K562 (cell line): Measurements from ENCODE around the gene SLC8A1. TPM values are rescaled to one million over a fixed set of nuclear protein-coding genes. Genes with fewer than 3 reads are reported as not detected.

Source experiments
- ATAC-seq: fragments of 200-7000 bp; cut with Tn5 transposase; 3 replicates; pipeline ENCODE4 v1.9.1; 2020; ENCODE audit warnings: moderate library complexity
- BruUV-seq: library from RNA; stranded (reverse); fragments of 400-500 nt; replicated peaks from 2 replicates; lab custom pipeline; 2021; lab: Mats Ljungman, UMichigan
- CTCF ChIA-PET: fragments of 300-600 bp; formaldehyde crosslinking; extraction: SDS; loops from one replicate; lab custom pipeline; 2021; ENCODE audit warnings: low intra/inter-chr PET ratio; lab: Yijun Ruan, JAX
- POLR2A ChIA-PET: fragments of 300-600, 350-650 bp; sonication (Branson Sonifier 250); formaldehyde crosslinking; extraction: SDS; loops from one replicate; lab custom pipeline; 2021; ENCODE audit warnings: antibody characterized with exemption, inconsistent platforms; lab: Yijun Ruan, JAX
- DNase-seq, 4 experiments: peaks; one replicate each; pipeline versions ENCODE4 v3.0.0 to v3.0.0-alpha.2; 2011 to 2018; ENCODE audit warnings: low spot score in 3 of 4, mixed read lengths in 3 of 4; ENCODE audit errors: extremely low read depth in 1 of 4
- FAIRE-seq: peaks from 2 replicates; lab custom pipeline; 2011; peaks lifted over from hg19 to GRCh38; lab: Jason Lieb, UNC
- H2AFZ ChIP-seq: 2 replicates; pipeline ENCODE4 v1.6.0; 2011; ENCODE audit warnings: low read depth, low read length, control low read depth, inconsistent platforms
- H3K27ac ChIP-seq: fragments of 200-600 bp; 3 replicates; pipeline ENCODE4 v1.8.0; 2011; ENCODE audit warnings: low read depth, mild to moderate bottlenecking, control low read depth, inconsistent platforms, low read length, moderate library complexity, mixed read lengths; ENCODE audit errors: extremely low read depth
- H3K27me3 ChIP-seq, 2 experiments: fragments of 300-600 bp in 1 of 2; 2 replicates in 1 of 2; 3 replicates in 1 of 2; pipeline versions ENCODE4 v1.6.0 to v1.8.0; 2011; ENCODE audit warnings: inconsistent platforms in 2 of 2, low read length in 2 of 2, mild to moderate bottlenecking in 1 of 2, mixed read lengths in 1 of 2, moderate library complexity in 1 of 2; ENCODE audit not compliant: control insufficient read depth in 2 of 2, insufficient read depth in 2 of 2
- H3K36me3 ChIP-seq: fragments of 300-600 bp; 3 replicates; pipeline ENCODE4 v1.8.0; 2011; ENCODE audit warnings: mild to moderate bottlenecking, low read length, inconsistent platforms; ENCODE audit not compliant: control insufficient read depth, insufficient read depth
- H3K4me1 ChIP-seq, 2 experiments: fragments of 200-600 bp in 1 of 2; replicated peaks in 1 of 2; 2 replicates in 1 of 2; 3 replicates in 1 of 2; pipeline versions ENCODE4 v1.5.1 to v1.8.0; 2011; ENCODE audit warnings: inconsistent platforms in 2 of 2, low read length in 2 of 2, mild to moderate bottlenecking in 1 of 2, mixed read lengths in 1 of 2, moderate library complexity in 1 of 2; ENCODE audit not compliant: control insufficient read depth in 2 of 2, insufficient read depth in 2 of 2
- H3K4me2 ChIP-seq: 2 replicates; pipeline ENCODE4 v1.6.1; 2011; ENCODE audit warnings: low read length, control low read depth, inconsistent platforms, mixed read lengths; ENCODE audit not compliant: insufficient read depth
- H3K4me3 ChIP-seq: fragments of 200-600 bp; sonication (generic), shearing (Covaris generic); 2 replicates; pipeline ENCODE4 v1.5.1; 2016; ENCODE audit warnings: control low read depth, inconsistent platforms
- H3K79me2 ChIP-seq: fragments of 200-600 bp; 3 replicates; pipeline ENCODE4 v1.8.0; 2011; ENCODE audit warnings: low read length, inconsistent platforms; ENCODE audit not compliant: control insufficient read depth, insufficient read depth
- H3K9ac ChIP-seq, 2 experiments: 2 replicates each; pipeline versions ENCODE4 v1.6.0 to v1.6.1; 2011; ENCODE audit warnings: low read depth in 2 of 2, low read length in 2 of 2, control low read depth in 1 of 2, inconsistent platforms in 1 of 2, mild to moderate bottlenecking in 1 of 2, mixed read lengths in 1 of 2; ENCODE audit not compliant: insufficient read depth in 1 of 2
- H3K9me1 ChIP-seq: one replicate; pipeline ENCODE4 v1.6.0; 2011; ENCODE audit warnings: inconsistent platforms, mild to moderate bottlenecking, low read length, moderate library complexity; ENCODE audit not compliant: control insufficient read depth, insufficient read depth
- H3K9me3 ChIP-seq: replicated peaks from 2 replicates; pipeline ENCODE4 v1.5.1; 2011; ENCODE audit warnings: low read depth, low read length, inconsistent platforms; ENCODE audit not compliant: control insufficient read depth, insufficient read depth
- H4K20me1 ChIP-seq: replicated peaks from 2 replicates; pipeline ENCODE4 v1.6.1; 2011; ENCODE audit warnings: low read length, inconsistent platforms, mixed read lengths; ENCODE audit not compliant: control insufficient read depth, insufficient read depth
- ETV5 ChIP-seq: sonication (generic); formaldehyde crosslinking; IDR thresholded peaks from 2 replicates; pipeline ENCODE4 v1.4.0; 2020; ENCODE audit warnings: low read depth, mild to moderate bottlenecking, missing genetic modification reagents
- KLF6 ChIP-seq: fragments of 250-450 bp; sonication (Bioruptor Pico); IDR thresholded peaks from 2 replicates; pipeline ENCODE4 v1.4.0; 2020; ENCODE audit warnings: mild to moderate bottlenecking, moderate library complexity, borderline replicate concordance
- RBM22 ChIP-seq: fragments of 200-400 bp; formaldehyde crosslinking; IDR thresholded peaks from 2 replicates; pipeline ENCODE4 v1.6.1; 2018; ENCODE audit warnings: low read length, low read depth; ENCODE audit not compliant: poor library complexity, severe bottlenecking
- ZNF143 ChIP-seq: sonication (generic); formaldehyde crosslinking; IDR thresholded peaks from 2 replicates; pipeline ENCODE4 v1.9.0; 2022; ENCODE audit warnings: mild to moderate bottlenecking, missing genetic modification reagents
- WGBS: fragments of 100-300 bp; shearing (Covaris generic); methylation state at CpG from one replicate; pipeline ENCODE4 v1.1.6; 2016; ENCODE audit warnings: low coverage, mixed read lengths; ENCODE audit not compliant: insufficient coverage; ENCODE audit errors: missing lambda C conversion rate; 5-methylcytosine and 5-hydroxymethylcytosine counted together
- in situ Hi-C: fragments of 300-500 bp; cut with MboI; formaldehyde crosslinking; loops from 4 replicates; pipeline ENCODE4 v1.15.0; 2018; ENCODE audit warnings: inconsistent platforms, mixed read lengths
- intact Hi-C: fragments of 100-400 bp; cut with micrococcal nuclease; formaldehyde crosslinking; loops from 2 replicates; pipeline ENCODE4 v1.14.2; 2022
- polyA plus RNA-seq, 8 experiments: library from polyadenylated mRNA; depleted of rRNA in 4 of 8; stranded (reverse) in 5 of 8; unstranded in 3 of 8; fragments of >200 nt; fragmentation: Nextera tagmentation in 2 of 8; fragmentation: Illumina TruSeq in 1 of 8; extraction: Ambion mirVana in 2 of 8; extraction: Trizol in 1 of 8; gene quantifications; 2 replicates each; pipeline versions ENCODE4 v1.2.1 to v1.2.3, GENCODE V29; 2011 to 2014; ENCODE audit warnings: inconsistent platforms in 1 of 8, missing spikeins in 1 of 8
- total RNA-seq, 7 experiments: library from RNA; depleted of rRNA in 6 of 7; stranded (reverse); fragments of >200 nt in 6 of 7; fragmentation: Illumina TruSeq in 2 of 7; extraction: Trizol in 2 of 7; gene quantifications; 2 replicates each; pipeline versions ENCODE4 v1.2.1 to v1.2.3, GENCODE V29; 2011 to 2021; ENCODE audit warnings: low replicate concordance in 1 of 7
- TF ChIP-seq, protein P1 (sequence below): fragments of 450-650 bp; IDR thresholded peaks from 2 replicates; pipeline ENCODE4 v1.6.1; 2016; ENCODE audit warnings: antibody characterized with exemption
- TF ChIP-seq, protein P2 (sequence below): IDR thresholded peaks from 2 replicates; pipeline ENCODE4 v1.6.1; 2012; ENCODE audit warnings: low read depth, low read length, improper control_type of control experiment, borderline replicate concordance
- TF ChIP-seq, protein P3 (sequence below): fragments of 250-450 bp; sonication (Bioruptor Pico); IDR thresholded peaks from 2 replicates; pipeline ENCODE4 v1.4.0; 2020; ENCODE audit warnings: borderline replicate concordance
- TF ChIP-seq, protein P4 (sequence below): fragments of 450-650 bp; formaldehyde crosslinking; conservative IDR thresholded peaks from 2 replicates; pipeline ENCODE4 v1.4.0; 2022; ENCODE audit warnings: mild to moderate bottlenecking, missing genetic modification characterization
- TF ChIP-seq, protein P5 (sequence below), 2 experiments: IDR thresholded peaks in 1 of 2; conservative IDR thresholded peaks in 1 of 2; 2 replicates each; pipeline ENCODE4 v1.6.1; 2016; ENCODE audit warnings: low read depth in 2 of 2, mild to moderate bottlenecking in 1 of 2, missing compliant biosample characterization in 1 of 2, missing genetic modification characterization in 1 of 2, moderate library complexity in 1 of 2
- TF ChIP-seq, protein P6 (sequence below): fragments of 250-450 bp; sonication (Bioruptor Pico); IDR thresholded peaks from 2 replicates; pipeline ENCODE4 v1.5.0; 2021

SLC8A1 gene
- total and polyA plus RNA-seq, 9 of the 15 experiments (the other 6 are each of a cell fraction or from before 2014, with no cell fraction given): not detected

DNA sequence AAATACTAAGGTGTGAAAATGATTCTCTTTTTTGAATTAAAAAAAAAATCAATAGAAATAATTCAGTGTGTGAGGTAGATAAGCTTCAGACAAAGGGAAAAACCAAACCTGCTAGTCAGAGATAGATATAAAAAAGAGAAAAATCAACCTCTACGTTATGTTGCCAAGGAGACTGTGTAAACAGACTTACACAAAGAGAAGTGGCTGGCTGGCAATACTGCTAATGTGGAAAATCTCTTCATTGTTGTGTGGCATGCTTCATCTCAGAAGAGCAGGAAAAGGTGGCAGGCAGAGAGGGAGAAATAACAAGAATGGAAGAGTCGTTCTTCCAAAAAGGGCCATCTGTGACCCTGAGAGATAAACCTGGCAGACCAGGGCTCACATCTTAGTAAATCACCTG lies 200.8 kb downstream of the SLC8A1 start:
- Histone ChIP-seq H3K36me3 (no peaks in the 10 kb centered on the region), H3K9ac (no peak overlapping the region), H3K27me3 (no peaks in the 10 kb centered on the region), H3K79me2 (no peaks in the 10 kb centered on the region), H3K4me3 (no peak overlapping the region), H3K27ac (no peak overlapping the region), H2AFZ (no peak overlapping the region), H3K4me1 (no peaks in the 10 kb centered on the region), H3K4me2 (no peak overlapping the region), H3K9me3 (no peaks in the 10 kb centered on the region), H4K20me1 (no peaks in the 10 kb centered on the region), H3K9me1 (no peaks in the 10 kb centered on the region)
- DNase-seq (no peak), FAIRE-seq (no peak), ATAC-seq (no peak)
- ChIA-PET CTCF (no interaction called here), POLR2A (no interaction called here)
- BruUV-seq: no TSS peak
- intact Hi-C loops: no loop called here
- in situ Hi-C loops: no loop called here
- WGBS: 11% methylated on average over 1 of the region's 2 CpGs
- no peak for TF ChIP-seq KLF6 (CRISPR knock-in tag)
- TF ChIP-seq RBM22: no peak
- TF ChIP-seq, protein P1, sequence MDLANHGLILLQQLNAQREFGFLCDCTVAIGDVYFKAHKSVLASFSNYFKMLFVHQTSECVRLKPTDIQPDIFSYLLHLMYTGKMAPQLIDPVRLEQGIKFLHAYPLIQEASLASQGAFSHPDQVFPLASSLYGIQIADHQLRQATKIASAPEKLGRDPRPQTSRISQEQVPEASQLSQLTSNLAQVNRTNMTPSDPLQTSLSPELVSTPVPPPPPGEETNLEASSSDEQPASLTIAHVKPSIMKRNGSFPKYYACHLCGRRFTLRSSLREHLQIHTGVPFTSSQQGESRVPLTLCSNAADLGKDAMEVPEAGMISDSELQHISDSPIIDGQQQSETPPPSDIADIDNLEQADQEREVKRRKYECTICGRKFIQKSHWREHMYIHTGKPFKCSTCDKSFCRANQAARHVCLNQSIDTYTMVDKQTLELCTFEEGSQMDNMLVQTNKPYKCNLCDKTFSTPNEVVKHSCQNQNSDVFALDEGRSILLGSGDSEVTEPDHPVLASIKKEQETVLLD: no peak
- no peak for TF ChIP-seq ETV5 (CRISPR knock-in tag)
- TF ChIP-seq, protein P2, sequence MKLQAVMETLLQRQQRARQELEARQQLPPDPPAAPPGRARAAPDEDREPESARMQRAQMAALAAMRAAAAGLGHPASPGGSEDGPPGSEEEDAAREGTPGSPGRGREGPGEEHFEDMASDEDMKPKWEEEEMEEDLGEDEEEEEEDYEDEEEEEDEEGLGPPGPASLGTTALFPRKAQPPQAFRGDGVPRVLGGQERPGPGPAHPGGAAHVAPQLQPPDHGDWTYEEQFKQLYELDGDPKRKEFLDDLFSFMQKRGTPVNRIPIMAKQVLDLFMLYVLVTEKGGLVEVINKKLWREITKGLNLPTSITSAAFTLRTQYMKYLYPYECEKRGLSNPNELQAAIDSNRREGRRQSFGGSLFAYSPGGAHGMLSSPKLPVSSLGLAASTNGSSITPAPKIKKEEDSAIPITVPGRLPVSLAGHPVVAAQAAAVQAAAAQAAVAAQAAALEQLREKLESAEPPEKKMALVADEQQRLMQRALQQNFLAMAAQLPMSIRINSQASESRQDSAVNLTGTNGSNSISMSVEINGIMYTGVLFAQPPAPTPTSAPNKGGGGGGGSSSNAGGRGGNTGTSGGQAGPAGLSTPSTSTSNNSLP: no peak
- TF ChIP-seq, protein P3, sequence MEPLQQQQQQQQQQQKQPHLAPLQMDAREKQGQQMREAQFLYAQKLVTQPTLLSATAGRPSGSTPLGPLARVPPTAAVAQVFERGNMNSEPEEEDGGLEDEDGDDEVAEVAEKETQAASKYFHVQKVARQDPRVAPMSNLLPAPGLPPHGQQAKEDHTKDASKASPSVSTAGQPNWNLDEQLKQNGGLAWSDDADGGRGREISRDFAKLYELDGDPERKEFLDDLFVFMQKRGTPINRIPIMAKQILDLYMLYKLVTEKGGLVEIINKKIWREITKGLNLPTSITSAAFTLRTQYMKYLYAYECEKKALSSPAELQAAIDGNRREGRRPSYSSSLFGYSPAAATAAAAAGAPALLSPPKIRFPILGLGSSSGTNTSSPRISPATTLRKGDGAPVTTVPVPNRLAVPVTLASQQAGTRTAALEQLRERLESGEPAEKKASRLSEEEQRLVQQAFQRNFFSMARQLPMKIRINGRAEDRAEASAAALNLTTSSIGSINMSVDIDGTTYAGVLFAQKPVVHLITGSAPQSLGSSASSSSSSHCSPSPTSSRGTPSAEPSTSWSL (CRISPR knock-in tag): no peak
- TF ChIP-seq, protein P4, sequence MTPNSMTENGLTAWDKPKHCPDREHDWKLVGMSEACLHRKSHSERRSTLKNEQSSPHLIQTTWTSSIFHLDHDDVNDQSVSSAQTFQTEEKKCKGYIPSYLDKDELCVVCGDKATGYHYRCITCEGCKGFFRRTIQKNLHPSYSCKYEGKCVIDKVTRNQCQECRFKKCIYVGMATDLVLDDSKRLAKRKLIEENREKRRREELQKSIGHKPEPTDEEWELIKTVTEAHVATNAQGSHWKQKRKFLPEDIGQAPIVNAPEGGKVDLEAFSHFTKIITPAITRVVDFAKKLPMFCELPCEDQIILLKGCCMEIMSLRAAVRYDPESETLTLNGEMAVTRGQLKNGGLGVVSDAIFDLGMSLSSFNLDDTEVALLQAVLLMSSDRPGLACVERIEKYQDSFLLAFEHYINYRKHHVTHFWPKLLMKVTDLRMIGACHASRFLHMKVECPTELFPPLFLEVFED: no peak
- no peak for TF ChIP-seq ZNF143 (CRISPR knock-in tag)
- TF ChIP-seq, protein P5, sequence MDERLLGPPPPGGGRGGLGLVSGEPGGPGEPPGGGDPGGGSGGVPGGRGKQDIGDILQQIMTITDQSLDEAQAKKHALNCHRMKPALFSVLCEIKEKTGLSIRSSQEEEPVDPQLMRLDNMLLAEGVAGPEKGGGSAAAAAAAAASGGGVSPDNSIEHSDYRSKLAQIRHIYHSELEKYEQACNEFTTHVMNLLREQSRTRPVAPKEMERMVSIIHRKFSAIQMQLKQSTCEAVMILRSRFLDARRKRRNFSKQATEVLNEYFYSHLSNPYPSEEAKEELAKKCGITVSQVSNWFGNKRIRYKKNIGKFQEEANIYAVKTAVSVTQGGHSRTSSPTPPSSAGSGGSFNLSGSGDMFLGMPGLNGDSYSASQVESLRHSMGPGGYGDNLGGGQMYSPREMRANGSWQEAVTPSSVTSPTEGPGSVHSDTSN (CRISPR knock-in tag; IDR thresholded peaks at IDR 0.05; ENCODE audit: low read depth): no peak
- TF ChIP-seq, protein P5 (tag; conservative IDR thresholded peaks at IDR 0.05; ENCODE audit: low read depth): no peak
- TF ChIP-seq, protein P6, sequence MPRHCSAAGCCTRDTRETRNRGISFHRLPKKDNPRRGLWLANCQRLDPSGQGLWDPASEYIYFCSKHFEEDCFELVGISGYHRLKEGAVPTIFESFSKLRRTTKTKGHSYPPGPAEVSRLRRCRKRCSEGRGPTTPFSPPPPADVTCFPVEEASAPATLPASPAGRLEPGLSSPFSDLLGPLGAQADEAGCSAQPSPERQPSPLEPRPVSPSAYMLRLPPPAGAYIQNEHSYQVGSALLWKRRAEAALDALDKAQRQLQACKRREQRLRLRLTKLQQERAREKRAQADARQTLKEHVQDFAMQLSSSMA (CRISPR knock-in tag): no peak
